Spleen (tissue), 11 donors: ENCODE measurements around the gene PPP2R3A. TPM values are rescaled to one million over a fixed set of nuclear protein-coding genes. Genes with fewer than 3 reads are reported as not detected.

Experiments
- DNase-seq: peaks from one replicate; pipeline ENCODE4 v3.0.0-alpha.2; 2020
- H3K27ac ChIP-seq, 8 donors: fragments of 200-600 bp; sonication (generic) in 7 of 8; 1 replicate in 4 of 8; 2 replicates in 4 of 8; pipeline versions ENCODE4 v1.5.0 to v1.8.0; 2016 to 2021; ENCODE audit warnings: inconsistent platforms in 4 of 8, mild to moderate bottlenecking in 4 of 8, moderate library complexity in 1 of 8
- H3K27me3 ChIP-seq, 7 donors: fragments of 200-600 bp; sonication (generic) in 6 of 7; replicated peaks in 1 of 7; 1 replicate in 4 of 7; 2 replicates in 3 of 7; pipeline versions ENCODE4 v1.5.0 to v1.8.0; 2016 to 2021; ENCODE audit warnings: inconsistent platforms in 3 of 7, mild to moderate bottlenecking in 1 of 7
- H3K36me3 ChIP-seq, 6 donors: fragments of 200-600 bp; sonication (generic) in 5 of 6; 1 replicate in 4 of 6; 2 replicates in 2 of 6; pipeline versions ENCODE4 v1.5.0 to v1.8.0; 2016 to 2021; ENCODE audit warnings: inconsistent platforms in 2 of 6
- H3K4me1 ChIP-seq, 6 donors: fragments of 200-600 bp; sonication (generic) in 5 of 6; 1 replicate in 3 of 6; 2 replicates in 3 of 6; pipeline versions ENCODE4 v1.5.0 to v1.8.0; 2016 to 2021; ENCODE audit warnings: inconsistent platforms in 3 of 6
- H3K4me3 ChIP-seq, 8 donors: fragments of 200-600 bp; sonication (generic) in 7 of 8; 1 replicate in 4 of 8; 2 replicates in 4 of 8; pipeline versions ENCODE4 v1.5.0 to v1.8.0; 2016 to 2021; ENCODE audit warnings: inconsistent platforms in 4 of 8, mild to moderate bottlenecking in 4 of 8, moderate library complexity in 2 of 8
- H3K9me3 ChIP-seq, 8 donors: fragments of 200-600 bp; sonication (generic) in 7 of 8; 1 replicate in 4 of 8; 2 replicates in 4 of 8; pipeline versions ENCODE4 v1.5.0 to v1.8.0; 2016 to 2021; ENCODE audit warnings: inconsistent platforms in 4 of 8
- POLR2A ChIP-seq, 3 donors: fragments of 450-650 bp; IDR thresholded peaks; one replicate each; pipeline ENCODE4 v1.5.1; 2017; ENCODE audit warnings: antibody characterized with exemption in 3 of 3, mild to moderate bottlenecking in 1 of 3
- POLR2AphosphoS5 ChIP-seq, 3 donors: sonication (generic); formaldehyde crosslinking; IDR thresholded peaks; one replicate each; pipeline ENCODE4 v1.5.1; 2017; ENCODE audit warnings: antibody characterized with exemption in 3 of 3
- WGBS, 5 donors: extraction: QIAGEN DNeasy Blood & Tissue Kit in 3 of 5; methylation state at CpG; one replicate each; pipeline versions ENCODE4 v1.1.5 to v1.1.7; 2013 to 2018; 5-methylcytosine and 5-hydroxymethylcytosine counted together
- intact Hi-C: fragments of 100-400 bp; cut with DNase I; formaldehyde crosslinking; loops from one replicate; pipeline ENCODE4 v1.15.0; 2023; ENCODE audit warnings: low total_unique reads
- polyA plus RNA-seq, 3 donors: library from polyadenylated mRNA; stranded (reverse); fragments of 200-250 nt; gene quantifications; one replicate each; pipeline ENCODE4 v1.2.1, GENCODE V29; 2013
- total RNA-seq, 7 donors: library from RNA; depleted of rRNA in 3 of 7; stranded (reverse); fragments of >200 nt in 3 of 7; fragmentation: NEBNext Ultra II Directional in 4 of 7; extraction: Animal tissue kit (Norgen Biotek cat#: 25700) in 4 of 7; gene quantifications; one replicate each; pipeline versions ENCODE4 v1.1.0 to v1.2.1, GENCODE V29; 2016 to 2021
- TF ChIP-seq, protein P1 (sequence below), 11 experiments: fragments of 200-600 bp in 7 of 11; fragments of 450-650 bp in 4 of 11; sonication (generic) in 4 of 11; IDR thresholded peaks in 8 of 11; conservative IDR thresholded peaks in 3 of 11; 1 replicate in 7 of 11; 2 replicates in 4 of 11; pipeline versions ENCODE4 v1.4.0 to v1.8.0; 2016 to 2021; ENCODE audit warnings: antibody characterized with exemption in 11 of 11, inconsistent platforms in 4 of 11, mild to moderate bottlenecking in 1 of 11
- donor health status: healthy with polysubstance abuse.
- donor health status: DM: no; HTN: no; CAD: no; lungs with moderate emphysema.
- donor health status: DM: no; HTN: no; CAD: no.
- donor health status: Bipolar disorder and iron deficiency.
- donor health status: healthy.
- donor health status: DM: no; HTN: no; CAD: no.
- donor health status: DM: yes; HTN: yes; CAD: no.

Gene PPP2R3A
- total and polyA plus RNA-seq, 10 donors = 0.24 to 5.9 (median 3.1) TPM

- WGBS, 5 donors = 69 to 87% (median 84%) methylated on average over 3 of the region's 3 CpGs
- DNase-seq = no peak
- TF ChIP-seq, protein P1, sequence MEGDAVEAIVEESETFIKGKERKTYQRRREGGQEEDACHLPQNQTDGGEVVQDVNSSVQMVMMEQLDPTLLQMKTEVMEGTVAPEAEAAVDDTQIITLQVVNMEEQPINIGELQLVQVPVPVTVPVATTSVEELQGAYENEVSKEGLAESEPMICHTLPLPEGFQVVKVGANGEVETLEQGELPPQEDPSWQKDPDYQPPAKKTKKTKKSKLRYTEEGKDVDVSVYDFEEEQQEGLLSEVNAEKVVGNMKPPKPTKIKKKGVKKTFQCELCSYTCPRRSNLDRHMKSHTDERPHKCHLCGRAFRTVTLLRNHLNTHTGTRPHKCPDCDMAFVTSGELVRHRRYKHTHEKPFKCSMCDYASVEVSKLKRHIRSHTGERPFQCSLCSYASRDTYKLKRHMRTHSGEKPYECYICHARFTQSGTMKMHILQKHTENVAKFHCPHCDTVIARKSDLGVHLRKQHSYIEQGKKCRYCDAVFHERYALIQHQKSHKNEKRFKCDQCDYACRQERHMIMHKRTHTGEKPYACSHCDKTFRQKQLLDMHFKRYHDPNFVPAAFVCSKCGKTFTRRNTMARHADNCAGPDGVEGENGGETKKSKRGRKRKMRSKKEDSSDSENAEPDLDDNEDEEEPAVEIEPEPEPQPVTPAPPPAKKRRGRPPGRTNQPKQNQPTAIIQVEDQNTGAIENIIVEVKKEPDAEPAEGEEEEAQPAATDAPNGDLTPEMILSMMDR (IDR thresholded peaks at IDR 0.05 in 8 of 11, conservative IDR thresholded peaks at IDR 0.05 in 3 of 11) = no peak
- TF ChIP-seq POLR2A (IDR thresholded peaks at IDR 0.05) = no peak
- TF ChIP-seq POLR2AphosphoS5 (IDR thresholded peaks at IDR 0.05) = no peak
- H3K27me3 ChIP-seq = no peaks in the 10 kb centered on the region
- no peak overlapping the region for H3K27ac ChIP-seq
- intact Hi-C loops = no loop called here
- H3K36me3 ChIP-seq = no peaks in the 10 kb centered on the region
- H3K4me3 ChIP-seq = no peak overlapping the region
- no peaks in the 10 kb centered on the region for H3K4me1 ChIP-seq
- H3K9me3 ChIP-seq = no peaks in the 10 kb centered on the region
Measured at GRCh38 chr3:135973841-135974240, 8.3 kb downstream of the PPP2R3A start.

GRCh38 chr3:135975053-135975452, 9.5 kb downstream of the PPP2R3A start:
- Histone ChIP-seq H3K9me3 (no peaks in the 10 kb centered on the region), H3K27ac (no peak overlapping the region), H3K36me3 (no peaks in the 10 kb centered on the region), H3K4me3 (no peak overlapping the region), H3K4me1 (no peaks in the 10 kb centered on the region), H3K27me3 (no peaks in the 10 kb centered on the region)
- no peak for DNase-seq
- TF ChIP-seq POLR2A (IDR thresholded peaks at IDR 0.05) (no peak), POLR2AphosphoS5 (IDR thresholded peaks at IDR 0.05) (no peak)
- TF ChIP-seq, protein P1 (IDR thresholded peaks at IDR 0.05 in 8 of 11, conservative IDR thresholded peaks at IDR 0.05 in 3 of 11) = no peak
- intact Hi-C loops = no loop called here

DNA sequence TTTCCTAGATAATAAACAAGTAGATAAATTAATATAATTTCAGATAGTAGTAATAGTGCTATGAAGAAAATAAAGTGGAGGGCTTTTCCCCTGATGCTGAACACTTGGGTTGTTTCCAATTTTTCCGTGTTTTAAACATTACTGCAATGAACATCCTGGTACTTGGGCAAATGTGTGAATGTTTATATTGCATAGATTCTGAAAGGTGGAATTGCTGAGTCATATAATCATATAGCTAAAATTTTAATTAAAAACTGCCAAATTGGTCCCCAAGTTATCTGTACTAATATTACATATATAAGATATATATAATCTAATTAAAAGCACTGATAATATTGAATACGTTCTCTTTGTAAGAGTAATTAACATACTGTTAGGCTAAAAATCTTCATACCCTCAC, 10.0 kb downstream of the PPP2R3A start:
- WGBS, 5 donors = 50 to 90% (median 85%) methylated on average over 2 of the region's 2 CpGs
- DNase-seq = no peak

DNA sequence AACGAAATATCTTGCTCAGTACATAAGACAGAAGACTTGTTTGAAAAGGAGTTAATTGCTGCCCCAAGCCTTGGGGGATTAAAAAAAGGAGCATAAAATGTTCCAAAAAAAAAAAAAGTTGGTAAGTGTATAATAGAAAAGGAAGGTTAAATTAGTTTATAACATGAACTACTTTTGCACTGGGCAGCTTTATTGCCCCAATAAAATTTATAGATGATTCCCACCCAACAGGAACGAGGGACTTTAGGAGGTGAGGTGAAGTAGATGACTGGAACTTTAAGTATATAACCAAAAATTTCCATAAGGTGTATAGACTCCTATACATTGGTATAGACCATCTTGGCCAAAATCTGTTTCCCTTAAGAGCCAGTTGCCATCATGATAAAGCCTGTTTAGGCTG, 14.8 kb downstream of the PPP2R3A start:
- TF ChIP-seq, protein P1 (IDR thresholded peaks at IDR 0.05 in 8 of 11, conservative IDR thresholded peaks at IDR 0.05 in 3 of 11) = no peak
- intact Hi-C loops = no loop called here
- WGBS, 5 donors = 75 to 90% (median 82%) methylated on average over 2 of the region's 2 CpGs
- H3K9me3 ChIP-seq = no peaks in the 10 kb centered on the region
- no peaks in the 10 kb centered on the region for H3K27me3 ChIP-seq
- H3K36me3 ChIP-seq = no peaks in the 10 kb centered on the region
- no peak for DNase-seq
- no peak overlapping the region for H3K4me3 ChIP-seq
- no peak overlapping the region for H3K27ac ChIP-seq
- no peaks in the 10 kb centered on the region for H3K4me1 ChIP-seq

More for the DNA sequence above, 10.0 kb downstream of the PPP2R3A start:
- TF ChIP-seq POLR2A (IDR thresholded peaks at IDR 0.05) = no peak
- TF ChIP-seq POLR2AphosphoS5 (IDR thresholded peaks at IDR 0.05) = no peak
- TF ChIP-seq, protein P1 (IDR thresholded peaks at IDR 0.05 in 8 of 11, conservative IDR thresholded peaks at IDR 0.05 in 3 of 11) = no peak
- Histone ChIP-seq H3K27me3 (no peaks in the 10 kb centered on the region), H3K4me3 (no peak overlapping the region), H3K4me1 (no peaks in the 10 kb centered on the region), H3K27ac (no peak overlapping the region), H3K9me3 (no peaks in the 10 kb centered on the region), H3K36me3 (no peaks in the 10 kb centered on the region)
- intact Hi-C loops = no loop called here
